HG03095 (cell line): ENCODE results near the gene ABCA6.

Source experiments
- ATAC-seq: cut with Tn5 transposase; IDR thresholded peaks from one replicate; pipeline ENCODE4 v1.9.1; 2021; ENCODE audit warnings: moderate library complexity; ENCODE audit not compliant: unreplicated experiment

The ABCA6 gene

DNA sequence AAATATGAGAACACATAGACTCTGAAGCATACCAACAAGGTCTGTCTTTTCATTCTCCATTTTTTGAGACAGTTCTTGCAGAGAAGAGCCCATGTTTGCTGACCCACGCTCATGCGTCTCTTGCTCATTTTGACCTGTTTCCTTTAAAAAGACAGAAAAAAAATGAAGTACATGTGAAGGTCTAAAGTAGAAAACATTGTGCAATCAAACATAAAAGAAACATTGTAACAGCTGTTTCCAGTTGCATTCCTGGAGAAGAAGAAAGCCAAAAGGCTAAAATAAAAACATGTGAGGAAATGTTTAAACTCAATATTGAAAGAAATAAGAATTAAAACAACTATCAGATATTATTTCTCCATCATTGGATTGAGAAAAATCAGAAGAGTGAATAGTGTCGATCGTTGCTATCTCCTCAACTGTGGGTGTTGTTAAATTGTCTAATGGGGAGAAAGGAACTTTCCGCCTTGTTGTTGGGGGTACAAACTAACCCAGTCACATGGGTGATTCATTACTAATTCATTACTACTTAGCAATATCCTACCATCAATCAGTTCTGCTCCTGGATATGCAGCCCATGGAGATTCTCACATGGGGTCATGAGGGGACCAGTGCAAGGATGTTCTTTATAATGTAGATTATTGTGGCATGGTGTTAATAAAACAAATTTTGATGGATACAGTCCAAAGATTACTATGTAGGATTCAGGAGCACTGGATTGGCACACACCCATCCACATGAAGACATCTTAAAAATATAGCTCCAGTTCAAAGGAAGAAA, 90.5 kb downstream of the ABCA6 start:
- no peak for ATAC-seq

DNA sequence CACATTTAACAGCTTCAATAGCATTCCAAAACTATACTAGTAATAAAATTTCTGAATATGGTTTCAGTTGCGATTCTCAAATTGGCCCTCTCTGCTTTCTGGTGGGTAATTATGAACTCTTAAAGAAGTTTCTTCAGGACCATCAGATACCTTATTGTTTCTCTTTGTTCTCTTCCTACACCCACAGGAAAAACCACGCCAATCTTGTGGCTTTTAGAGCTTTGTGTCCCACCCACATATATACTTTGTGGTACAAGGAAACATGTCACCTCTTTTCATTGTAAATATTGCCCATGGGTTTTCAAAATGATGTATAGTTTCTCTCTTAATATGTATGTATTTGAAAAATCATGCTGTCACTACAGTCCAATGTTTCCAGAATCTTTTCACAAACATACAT, 93.1 kb downstream of the ABCA6 start:
- no peak for ATAC-seq

DNA sequence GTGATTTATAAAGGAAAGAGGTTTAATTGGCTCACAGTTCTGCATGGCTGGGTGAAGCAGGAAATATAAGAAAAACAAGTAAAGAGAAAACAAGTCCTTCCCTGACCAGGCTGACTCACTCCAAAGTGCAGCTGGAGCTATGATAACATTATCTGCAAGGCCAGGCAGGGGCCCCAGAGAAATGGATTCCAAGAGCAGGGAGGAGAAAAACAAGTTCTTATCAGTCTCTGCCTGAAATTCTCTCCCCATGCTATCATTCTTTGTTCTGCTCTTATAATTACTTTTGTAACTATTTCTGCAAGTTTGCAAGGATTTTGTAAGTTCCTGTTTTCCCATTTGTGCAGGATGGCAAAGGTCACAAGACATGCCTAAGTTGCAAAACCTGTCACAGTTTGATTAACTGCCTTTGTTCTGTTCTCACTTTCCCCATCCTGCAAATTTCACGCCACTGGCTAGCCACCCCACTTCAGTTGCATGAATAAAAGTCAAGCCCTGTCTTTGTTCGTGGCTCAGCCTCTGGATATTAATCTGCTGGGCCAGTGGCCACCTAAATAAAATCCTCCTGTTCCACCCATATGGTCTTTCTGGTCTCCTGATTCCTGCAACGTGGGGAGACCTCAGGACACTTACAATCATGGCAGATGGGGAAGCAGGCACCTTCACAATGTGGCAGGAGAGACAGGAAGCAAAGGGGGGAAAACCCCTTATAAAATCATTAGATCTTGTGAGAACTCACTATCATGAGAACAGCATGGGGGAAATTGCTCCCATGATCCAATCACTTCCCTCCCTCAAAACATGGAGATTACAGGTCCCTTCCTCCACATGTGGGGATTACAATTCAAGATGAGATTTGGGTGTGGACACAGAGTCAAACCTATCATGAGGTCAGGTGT, 94.1 kb downstream of the ABCA6 start:
- ATAC-seq = no peak

DNA sequence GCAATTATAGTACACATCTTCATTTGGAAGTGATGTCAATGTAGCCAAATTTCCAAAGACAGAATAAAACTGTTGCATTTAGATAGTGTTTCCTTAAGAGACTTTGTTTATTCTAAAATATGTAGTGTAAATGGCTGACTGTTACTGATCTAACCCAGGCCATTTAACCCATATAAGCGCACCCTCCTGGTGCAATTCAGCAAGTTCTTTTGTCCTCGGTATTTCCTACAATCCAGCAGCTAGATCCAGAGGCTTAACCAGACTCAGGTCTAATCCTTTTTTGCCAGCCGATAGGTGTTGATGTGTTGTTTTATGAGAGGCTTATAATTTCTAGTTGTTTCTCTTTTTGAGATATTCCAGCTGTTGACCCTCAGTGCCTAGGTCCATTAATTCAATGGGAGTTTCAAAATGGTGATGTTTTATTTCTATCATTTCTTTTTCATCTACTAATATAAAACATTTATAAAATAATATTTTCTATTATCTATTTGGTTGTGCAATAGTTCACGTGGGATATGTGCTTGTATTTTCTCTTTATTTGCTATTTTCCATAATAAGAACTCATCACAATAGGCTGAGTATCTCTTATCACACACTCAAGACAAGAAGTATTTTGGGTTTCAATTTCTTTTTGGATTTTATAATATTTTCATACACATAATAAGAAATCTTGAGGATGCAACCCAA, 95.4 kb downstream of the ABCA6 start:
- no peak for ATAC-seq

DNA sequence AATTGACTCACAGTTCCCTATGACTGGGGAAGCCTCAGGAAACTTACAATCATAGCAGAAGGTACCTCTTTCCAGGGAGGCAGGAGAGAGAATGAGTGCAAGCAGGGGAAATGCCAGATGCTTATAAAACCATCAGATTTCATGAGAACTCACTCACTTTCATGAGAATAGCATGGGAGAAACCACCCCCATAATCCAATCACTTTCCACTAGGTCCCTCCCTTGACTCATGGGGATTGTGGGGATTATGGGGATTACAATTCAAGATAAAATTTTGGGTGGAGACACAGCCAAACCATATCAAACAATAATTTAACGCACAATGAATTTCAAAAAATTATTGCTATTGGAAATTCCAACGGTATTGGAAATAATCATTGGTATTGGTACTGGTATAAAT, 96.0 kb downstream of the ABCA6 start:
- no peak for ATAC-seq

DNA sequence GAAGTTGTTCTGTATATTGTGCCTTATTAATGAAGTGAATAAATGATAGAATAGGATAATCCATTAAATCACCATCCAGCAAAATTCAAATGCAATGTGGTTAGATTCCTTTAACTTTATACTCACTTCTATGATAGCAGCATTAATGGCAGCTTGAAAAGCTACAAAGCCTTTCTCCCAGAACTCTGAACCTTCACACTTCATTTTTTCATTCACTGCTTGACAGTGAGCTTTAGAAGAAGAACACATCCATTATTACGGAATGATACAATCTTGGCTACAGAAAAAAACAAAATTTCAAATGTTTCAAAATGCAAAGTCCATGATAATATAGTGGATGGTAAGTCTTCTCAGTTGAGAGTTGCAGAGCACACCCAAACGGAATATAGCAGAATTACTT, 97.3 kb downstream of the ABCA6 start:
- no peak for ATAC-seq

DNA sequence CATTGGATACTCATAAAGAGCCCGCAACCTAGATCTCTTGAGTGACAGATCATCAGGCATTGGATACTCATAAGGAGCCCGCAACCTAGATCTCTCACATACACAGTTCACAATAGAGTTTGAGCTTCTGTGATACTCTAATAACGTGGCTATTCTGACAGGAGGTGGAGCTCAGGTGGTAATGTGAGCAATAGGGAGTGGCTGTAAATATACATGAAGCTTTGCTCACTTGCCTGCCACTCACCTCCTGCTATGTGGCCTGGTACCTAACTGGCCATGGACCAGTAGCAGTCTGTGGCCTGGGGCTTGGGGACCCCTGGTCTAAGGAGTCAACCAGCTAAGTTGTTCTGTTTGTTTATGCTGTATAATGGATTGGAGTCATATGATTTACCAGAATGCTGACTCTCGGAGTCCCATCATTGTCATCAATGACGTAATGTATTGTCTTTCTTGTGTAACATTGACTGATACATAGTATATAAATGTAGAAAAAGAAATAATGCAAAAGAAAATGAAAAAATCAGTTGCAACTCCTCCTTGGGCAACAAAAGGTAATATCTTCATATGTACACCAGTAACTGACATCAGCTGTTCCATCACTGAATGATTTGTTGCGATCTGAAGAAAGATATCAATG, 98.5 kb downstream of the ABCA6 start:
- ATAC-seq = no peak

DNA sequence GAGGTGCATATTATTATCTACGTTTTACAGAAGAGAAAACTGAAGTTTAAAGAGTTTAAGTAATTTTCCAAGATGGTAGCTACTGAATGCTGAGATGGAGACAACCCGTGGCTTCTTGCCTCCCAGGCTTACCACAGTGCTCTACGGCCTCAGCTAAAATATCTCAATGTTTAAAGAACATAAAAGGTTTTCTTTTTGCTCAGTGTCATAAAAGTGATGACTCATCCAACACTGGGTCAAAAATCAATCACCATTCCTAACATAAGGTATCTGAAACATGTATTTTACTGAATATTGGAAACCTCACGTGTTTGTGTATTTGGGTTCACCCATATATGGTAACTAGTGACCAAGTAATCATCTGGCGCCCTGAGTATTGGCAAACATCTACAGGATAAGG, 99.4 kb downstream of the ABCA6 start:
- no peak for ATAC-seq

DNA sequence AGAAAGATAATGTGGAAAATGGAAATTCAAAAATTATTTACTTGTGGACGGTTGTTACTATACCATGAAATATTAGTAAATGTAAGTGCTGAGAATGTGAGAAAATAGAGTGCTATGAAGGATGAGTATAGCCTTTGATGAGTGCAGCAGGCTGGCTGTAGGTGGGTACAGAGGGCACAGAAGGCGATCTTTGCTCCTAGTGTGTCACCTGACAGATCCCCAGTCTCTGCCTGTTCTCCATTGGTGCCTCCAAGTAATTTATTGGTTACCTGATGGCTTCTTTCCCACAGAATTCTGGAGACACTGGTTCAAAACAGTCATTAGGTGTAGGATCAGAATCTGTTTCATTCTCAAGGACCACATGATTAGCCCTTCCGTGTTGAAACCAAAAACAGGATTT, 109.9 kb downstream of the ABCA6 start:
- no peak for ATAC-seq

DNA sequence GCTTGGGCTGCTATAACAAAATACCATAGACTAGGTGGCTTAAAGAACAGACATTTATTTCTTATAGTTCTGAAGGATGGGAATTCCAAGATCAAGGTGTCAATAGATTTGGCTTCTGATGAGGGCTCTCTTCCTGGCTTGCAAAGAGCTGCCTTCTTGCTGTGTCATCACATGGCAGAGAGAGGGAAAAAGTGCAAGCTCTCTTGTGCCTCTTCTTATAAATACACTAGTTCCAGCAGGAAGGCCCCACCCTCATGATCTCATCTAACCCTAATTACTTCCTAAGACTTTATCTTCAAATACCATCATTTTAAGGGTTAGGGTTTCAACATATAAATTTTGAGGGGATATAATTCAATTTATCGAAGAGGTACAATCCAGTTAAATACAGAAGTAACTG, 111.5 kb downstream of the ABCA6 start:
- no peak for ATAC-seq
